ENCODE data around the gene SLC4A5.

The SLC4A5 gene

DNA sequence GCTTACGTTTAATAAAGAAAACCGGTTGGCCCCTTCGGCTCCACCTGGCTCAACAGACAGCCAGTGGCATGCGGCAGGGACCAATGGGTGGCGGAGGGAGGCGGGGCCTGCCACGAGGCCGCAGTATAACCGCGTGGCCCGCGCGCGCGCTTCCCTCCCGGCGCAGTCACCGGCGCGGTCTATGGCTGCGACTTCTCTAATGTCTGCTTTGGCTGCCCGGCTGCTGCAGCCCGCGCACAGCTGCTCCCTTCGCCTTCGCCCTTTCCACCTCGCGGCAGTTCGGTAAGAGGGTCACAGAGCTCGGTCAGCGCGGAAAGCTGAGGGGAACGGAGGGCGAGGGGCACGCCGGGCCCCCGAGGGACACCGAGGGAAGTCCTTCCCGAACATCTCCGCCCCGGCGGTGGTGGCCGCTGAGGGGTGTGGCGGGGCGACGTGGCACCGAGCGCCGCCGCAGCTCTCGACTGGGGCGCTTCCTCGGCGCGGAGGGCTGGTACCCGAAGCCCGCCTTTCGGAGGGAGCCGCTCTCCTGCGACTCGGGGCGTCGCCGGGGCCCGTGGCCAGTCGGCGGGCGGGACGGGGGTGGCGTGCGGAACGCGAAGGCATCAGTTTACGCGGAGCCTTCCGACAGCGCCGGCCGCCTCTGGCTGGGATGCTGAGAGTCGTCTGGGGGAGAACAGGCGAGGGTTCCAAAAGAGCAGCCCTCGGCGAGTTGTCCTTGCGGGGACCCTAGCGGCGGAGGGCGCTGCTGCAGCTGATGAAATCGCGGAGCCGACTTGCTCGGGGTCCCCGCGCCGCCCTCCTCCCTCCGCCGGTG lies 144.5 kb downstream of the SLC4A5 start, which contains the start of gene MTHFD2 (continued):
- TF ChIP-seq SALL2 (tag by site-specific recombination; IDR thresholded peaks at IDR 0.05; ENCODE audit: borderline replicate concordance): peak; percentile 32; the same call in 1 of the 2 replicates
- TF ChIP-seq ZNF248 (tag by site-specific recombination; IDR thresholded peaks at IDR 0.05): no peak
- no peak for TF ChIP-seq ZBTB21 (tag by site-specific recombination; IDR thresholded peaks at IDR 0.05)
- TF ChIP-seq ZNF433 (tag by site-specific recombination; IDR thresholded peaks at IDR 0.05; ENCODE audit: low read depth): no peak
- TF ChIP-seq KLF7 (tag by site-specific recombination; IDR thresholded peaks at IDR 0.05; ENCODE audit: borderline replicate concordance): peak; percentile 28; the same call in 1 of the 2 replicates
- no peak for TF ChIP-seq ZNF266 (tag by site-specific recombination; IDR thresholded peaks at IDR 0.05; ENCODE audit: low read depth)
- peak; percentile 70; the same call in 1 of the 2 replicates for TF ChIP-seq YY2 (tag by site-specific recombination; IDR thresholded peaks at IDR 0.05)
- no peak for TF ChIP-seq ZNF529 (tag by site-specific recombination; IDR thresholded peaks at IDR 0.05; ENCODE audit: insufficient replicate concordance)
- no peak for TF ChIP-seq ZNF707 (tag by site-specific recombination; IDR thresholded peaks at IDR 0.05)
- TF ChIP-seq, protein P1, sequence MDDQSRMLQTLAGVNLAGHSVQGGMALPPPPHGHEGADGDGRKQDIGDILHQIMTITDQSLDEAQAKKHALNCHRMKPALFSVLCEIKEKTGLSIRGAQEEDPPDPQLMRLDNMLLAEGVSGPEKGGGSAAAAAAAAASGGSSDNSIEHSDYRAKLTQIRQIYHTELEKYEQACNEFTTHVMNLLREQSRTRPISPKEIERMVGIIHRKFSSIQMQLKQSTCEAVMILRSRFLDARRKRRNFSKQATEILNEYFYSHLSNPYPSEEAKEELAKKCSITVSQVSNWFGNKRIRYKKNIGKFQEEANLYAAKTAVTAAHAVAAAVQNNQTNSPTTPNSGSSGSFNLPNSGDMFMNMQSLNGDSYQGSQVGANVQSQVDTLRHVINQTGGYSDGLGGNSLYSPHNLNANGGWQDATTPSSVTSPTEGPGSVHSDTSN (CRISPR knock-in tag; IDR thresholded peaks at IDR 0.05): peak; percentile 82
- TF ChIP-seq ZFP37 (tag by site-specific recombination; IDR thresholded peaks at IDR 0.05): peak; percentile 92; the same call in 1 of the 2 replicates
- TF ChIP-seq ZSCAN4 (tag by site-specific recombination; IDR thresholded peaks at IDR 0.05): no peak
- TF ChIP-seq ZBTB44 (tag by site-specific recombination; IDR thresholded peaks at IDR 0.05): 0 out of 2 replicates have a peak, but pooled peaks have one; percentile 22
- TF ChIP-seq, protein P2, sequence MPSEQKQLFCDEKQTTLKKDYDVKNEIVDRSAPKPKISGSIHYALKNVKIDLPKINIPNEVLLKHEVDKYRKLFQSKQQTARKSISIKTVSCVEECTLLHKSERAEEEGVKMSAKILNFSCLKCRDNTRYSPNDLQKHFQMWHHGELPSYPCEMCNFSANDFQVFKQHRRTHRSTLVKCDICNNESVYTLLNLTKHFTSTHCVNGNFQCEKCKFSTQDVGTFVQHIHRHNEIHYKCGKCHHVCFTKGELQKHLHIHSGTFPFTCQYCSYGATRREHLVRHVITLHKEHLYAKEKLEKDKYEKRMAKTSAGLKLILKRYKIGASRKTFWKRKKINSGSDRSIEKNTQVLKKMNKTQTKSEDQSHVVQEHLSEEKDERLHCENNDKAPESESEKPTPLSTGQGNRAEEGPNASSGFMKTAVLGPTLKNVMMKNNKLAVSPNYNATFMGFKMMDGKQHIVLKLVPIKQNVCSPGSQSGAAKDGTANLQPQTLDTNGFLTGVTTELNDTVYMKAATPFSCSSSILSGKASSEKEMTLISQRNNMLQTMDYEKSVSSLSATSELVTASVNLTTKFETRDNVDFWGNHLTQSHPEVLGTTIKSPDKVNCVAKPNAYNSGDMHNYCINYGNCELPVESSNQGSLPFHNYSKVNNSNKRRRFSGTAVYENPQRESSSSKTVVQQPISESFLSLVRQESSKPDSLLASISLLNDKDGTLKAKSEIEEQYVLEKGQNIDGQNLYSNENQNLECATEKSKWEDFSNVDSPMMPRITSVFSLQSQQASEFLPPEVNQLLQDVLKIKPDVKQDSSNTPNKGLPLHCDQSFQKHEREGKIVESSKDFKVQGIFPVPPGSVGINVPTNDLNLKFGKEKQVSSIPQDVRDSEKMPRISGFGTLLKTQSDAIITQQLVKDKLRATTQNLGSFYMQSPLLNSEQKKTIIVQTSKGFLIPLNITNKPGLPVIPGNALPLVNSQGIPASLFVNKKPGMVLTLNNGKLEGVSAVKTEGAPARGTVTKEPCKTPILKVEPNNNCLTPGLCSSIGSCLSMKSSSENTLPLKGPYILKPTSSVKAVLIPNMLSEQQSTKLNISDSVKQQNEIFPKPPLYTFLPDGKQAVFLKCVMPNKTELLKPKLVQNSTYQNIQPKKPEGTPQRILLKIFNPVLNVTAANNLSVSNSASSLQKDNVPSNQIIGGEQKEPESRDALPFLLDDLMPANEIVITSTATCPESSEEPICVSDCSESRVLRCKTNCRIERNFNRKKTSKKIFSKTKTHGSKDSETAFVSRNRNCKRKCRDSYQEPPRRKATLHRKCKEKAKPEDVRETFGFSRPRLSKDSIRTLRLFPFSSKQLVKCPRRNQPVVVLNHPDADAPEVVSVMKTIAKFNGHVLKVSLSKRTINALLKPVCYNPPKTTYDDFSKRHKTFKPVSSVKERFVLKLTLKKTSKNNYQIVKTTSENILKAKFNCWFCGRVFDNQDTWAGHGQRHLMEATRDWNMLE (tag by site-specific recombination; conservative IDR thresholded peaks at IDR 0.05; ENCODE audit: low read depth): no peak
- peak; percentile 47; the same call in 1 of the 2 replicates for TF ChIP-seq ZNF610 (tag by site-specific recombination; IDR thresholded peaks at IDR 0.05; ENCODE audit: borderline replicate concordance)
- peak; percentile 64 for TF ChIP-seq ZBTB8A (tag by site-specific recombination; IDR thresholded peaks at IDR 0.05)
- TF ChIP-seq KLF16 (tag by site-specific recombination; IDR thresholded peaks at IDR 0.05): peak; percentile 77
- TF ChIP-seq ZNF311 (tag by site-specific recombination; IDR thresholded peaks at IDR 0.05; ENCODE audit: borderline replicate concordance): no peak
- peak; percentile 83 for TF ChIP-seq SP2 (tag by site-specific recombination; IDR thresholded peaks at IDR 0.05)
- TF ChIP-seq TCF7L2 (IDR thresholded peaks at IDR 0.05; ENCODE audit: borderline replicate concordance, low read depth, low read length): no peak
- TF ChIP-seq ZNF148 (tag by site-specific recombination; IDR thresholded peaks at IDR 0.05; ENCODE audit: borderline replicate concordance): no peak
- TF ChIP-seq WT1 (tag by site-specific recombination; IDR thresholded peaks at IDR 0.05): peak; percentile 35; the same call in 1 of the 2 replicates
- TF ChIP-seq KLF10 (tag by site-specific recombination; IDR thresholded peaks at IDR 0.05): peak; percentile 59
- TF ChIP-seq HIC1 (tag by site-specific recombination; IDR thresholded peaks at IDR 0.05): no peak; the same call in 1 of the 2 replicates
- TF ChIP-seq ZNF548 (tag by site-specific recombination; IDR thresholded peaks at IDR 0.05): no peak

Data from HEK293 (cell line).